Caco-2 (cell line): Measurements from ENCODE around the gene ACOX1. TPM values are rescaled to one million over a fixed set of nuclear protein-coding genes. Genes with fewer than 3 reads are reported as not detected.

Source experiments
- Bru-seq: library from RNA; stranded (reverse); fragments of 400-500 nt; gene quantifications from one replicate; lab custom pipeline; 2021; lab: Mats Ljungman, UMichigan
- BruChase-seq, 2 experiments: library from RNA; stranded (reverse); fragments of 400-500 nt; gene quantifications; one replicate each; lab custom pipeline; 2021; lab: Mats Ljungman, UMichigan
- BruUV-seq: library from RNA; stranded (reverse); fragments of 400-500 nt; replicated peaks from 2 replicates; lab custom pipeline; 2021; lab: Mats Ljungman, UMichigan
- CTCF ChIA-PET: fragments of 300-600 bp; sonication (Branson Sonifier 250); formaldehyde crosslinking; loops from one replicate; lab custom pipeline; 2022; ENCODE audit warnings: antibody characterized with exemption; lab: Charles Lee
- POLR2A ChIA-PET: fragments of 300-600 bp; sonication (Branson Sonifier 250); formaldehyde crosslinking; loops from one replicate; lab custom pipeline; 2022; ENCODE audit warnings: antibody characterized with exemption; lab: Charles Lee
- DNase-seq, 2 experiments: peaks; one replicate each; pipeline versions ENCODE4 v3.0.0 to v3.0.0-alpha.2; 2020 to 2022
- H3K27me3 ChIP-seq: replicated peaks from 2 replicates; pipeline ENCODE4 v1.6.0; 2011; ENCODE audit warnings: low read length; ENCODE audit not compliant: control insufficient read depth, insufficient read depth
- H3K36me3 ChIP-seq: 2 replicates; pipeline ENCODE4 v1.5.1; 2011; ENCODE audit warnings: low read length; ENCODE audit not compliant: control insufficient read depth, insufficient read depth
- H3K4me1 ChIP-seq: fragments of 250-450 bp; sonication (Bioruptor Pico); 2 replicates; pipeline ENCODE4 v1.5.1; 2020; ENCODE audit warnings: mild to moderate bottlenecking
- H3K4me3 ChIP-seq: 2 replicates; pipeline ENCODE4 v1.5.1; 2011; ENCODE audit warnings: low read depth, mild to moderate bottlenecking, control low read depth, low read length
- H3K9me3 ChIP-seq: fragments of 250-450 bp; sonication (Bioruptor Pico); 2 replicates; pipeline ENCODE4 v1.5.1; 2020; ENCODE audit warnings: mild to moderate bottlenecking, moderate library complexity
- H3K27ac Mint-ChIP-seq: one replicate; pipeline ENCODE4 v1.8.0; 2022; ENCODE audit warnings: mixed read lengths; ENCODE audit not compliant: unreplicated experiment
- H3K27me3 Mint-ChIP-seq: one replicate; pipeline ENCODE4 v1.8.0; 2022; ENCODE audit warnings: mixed read lengths; ENCODE audit not compliant: insufficient read depth, unreplicated experiment
- H3K36me3 Mint-ChIP-seq: one replicate; pipeline ENCODE4 v1.8.0; 2022; ENCODE audit warnings: mild to moderate bottlenecking, mixed read lengths; ENCODE audit not compliant: insufficient read depth, unreplicated experiment
- H3K4me1 Mint-ChIP-seq: one replicate; pipeline ENCODE4 v1.8.0; 2022; ENCODE audit warnings: low read depth, mixed read lengths; ENCODE audit not compliant: unreplicated experiment
- H3K4me3 Mint-ChIP-seq: one replicate; pipeline ENCODE4 v1.8.0; 2022; ENCODE audit warnings: mild to moderate bottlenecking, moderate library complexity, mixed read lengths; ENCODE audit not compliant: unreplicated experiment
- H3K9me3 Mint-ChIP-seq: one replicate; pipeline ENCODE4 v1.8.0; 2022; ENCODE audit warnings: mixed read lengths; ENCODE audit not compliant: unreplicated experiment
- intact Hi-C: fragments of 100-400 bp; cut with micrococcal nuclease; formaldehyde crosslinking; loops from one replicate; pipeline ENCODE4 v1.10.0; 2022; ENCODE audit not compliant: unreplicated experiment
- long read RNA-seq: library from polyadenylated mRNA; stranded (forward); transcript quantifications from one replicate; pipeline ENCODE4 v2.0.0, GENCODE V29; 2022
- total RNA-seq: library from RNA; stranded (reverse); gene quantifications from 2 replicates; pipeline ENCODE4 v1.2.3, GENCODE V29; 2022
- TF ChIP-seq, protein P1 (sequence below), 2 experiments: fragments of 200-600 bp in 1 of 2; IDR thresholded peaks; 1 replicate in 1 of 2; 2 replicates in 1 of 2; pipeline versions ENCODE4 v1.5.1 to v1.8.0; 2011 to 2022; ENCODE audit warnings: antibody characterized with exemption in 1 of 2, control low read depth in 1 of 2, inconsistent platforms in 1 of 2, low read depth in 1 of 2, low read length in 1 of 2, mild to moderate bottlenecking in 1 of 2, moderate library complexity in 1 of 2; ENCODE audit not compliant: insufficient read depth in 1 of 2, severe bottlenecking in 1 of 2, unreplicated experiment in 1 of 2

ACOX1 gene
- total RNA-seq (43.7 and 48.3 TPM in 2 replicates), Bru-seq, nascent RNA (percentile 82 among the genes with signal in this experiment), BruChase-seq, experiment 1, labeled RNA remaining after a 2-hour chase (percentile 84 among the genes with signal in this experiment), BruChase-seq, experiment 2, labeled RNA remaining after a 6-hour chase (percentile 92 among the genes with signal in this experiment)
- long read RNA-seq, full-length matches to known transcripts: 50 of 63 reads
- long read RNA-seq, partial matches to known transcripts: 4 of 63 reads
- long read RNA-seq, other reads (novel, unspliced or antisense): 9 of 63 reads

DNA sequence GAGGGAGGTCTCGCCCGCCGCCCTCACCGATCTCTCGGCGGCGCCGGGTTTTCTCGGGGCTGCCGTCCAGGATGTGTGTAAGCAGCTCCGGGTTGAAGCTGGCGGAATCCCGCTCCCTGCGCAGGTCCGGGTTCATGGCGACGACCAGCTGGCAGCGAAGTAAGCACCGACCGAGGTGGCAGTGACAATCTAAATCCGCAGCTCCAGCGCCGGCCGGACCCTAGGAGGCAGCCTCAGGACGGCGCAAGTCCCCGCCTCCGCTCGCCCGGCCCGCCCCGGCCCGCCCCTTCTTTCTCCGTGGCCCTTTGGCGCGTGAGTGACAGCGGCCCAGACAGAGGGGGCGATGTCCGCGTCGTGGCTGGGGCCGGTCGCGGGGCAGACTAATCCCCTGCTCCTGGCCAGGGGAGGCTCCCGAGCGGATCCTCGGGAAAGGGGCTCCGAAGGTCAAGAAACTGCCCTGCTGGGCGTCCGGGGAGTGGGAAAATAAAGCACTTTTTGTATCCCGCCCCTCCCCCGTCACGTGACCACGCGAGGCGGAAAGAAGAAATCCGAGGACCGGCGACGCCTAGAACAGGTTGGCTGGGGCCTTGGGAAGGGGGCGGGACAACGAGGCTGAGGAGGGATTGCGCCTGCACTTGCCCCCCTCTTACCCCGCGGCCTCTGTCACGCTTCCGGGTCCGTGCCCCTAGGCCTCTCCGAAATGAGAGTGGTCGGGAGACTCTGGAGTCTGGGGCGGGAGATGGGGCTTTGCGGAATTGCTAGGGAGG is at the start of gene ACOX1, which contains the start of gene TEN1:
Gene ACOX1, minus strand, starts transcription at position 229 of the 767 bp plus-strand sequence. Its CDS starts 93 bp downstream, at position 136.
Gene TEN1, plus strand, starts transcription at position 303 of the 767 bp plus-strand sequence. CDS start 6,953 bp downstream, outside the sequence.
- Histone ChIP-seq H3K9me3 (no peaks in the 10 kb centered on the region), H3K4me3 (peak within 1 kb of the TSS; percentile 88), H3K36me3 (no peaks in the 10 kb centered on the region), H3K4me1 (peaks cover 59% of the 10 kb centered on the region), H3K27me3 (no peaks in the 10 kb centered on the region)
- Mint-ChIP-seq H3K4me3 (peak within 1 kb of the TSS; percentile 97), H3K36me3 (peaks cover 42% of the 10 kb centered on the region), H3K9me3 (no peaks in the 10 kb centered on the region), H3K27ac (peak within 1 kb of the TSS; percentile 100), H3K27me3 (no peaks in the 10 kb centered on the region), H3K4me1 (peaks cover 49% of the 10 kb centered on the region)
- intact Hi-C loops: loop anchor here (1.0 to 10.0 kb wide), 4 partner anchors 9 to 194 kb away; partner anchors contain the start of gene UNK
- CTCF ChIA-PET: interaction anchor here (0.6 to 2.0 kb wide), 7 partner anchors 18 to 473 kb away, joined by 3 to 12 read pairs (median 4); partner anchors contain the start of gene CDK3
- peak; percentile 99 for DNase-seq
- POLR2A ChIA-PET: interaction anchor here (0.6 to 1.9 kb wide), 4 partner anchors 9 to 246 kb away, joined by 3 to 10 read pairs (median 4); partner anchors contain the start of gene FBF1
- TF ChIP-seq, protein P1, sequence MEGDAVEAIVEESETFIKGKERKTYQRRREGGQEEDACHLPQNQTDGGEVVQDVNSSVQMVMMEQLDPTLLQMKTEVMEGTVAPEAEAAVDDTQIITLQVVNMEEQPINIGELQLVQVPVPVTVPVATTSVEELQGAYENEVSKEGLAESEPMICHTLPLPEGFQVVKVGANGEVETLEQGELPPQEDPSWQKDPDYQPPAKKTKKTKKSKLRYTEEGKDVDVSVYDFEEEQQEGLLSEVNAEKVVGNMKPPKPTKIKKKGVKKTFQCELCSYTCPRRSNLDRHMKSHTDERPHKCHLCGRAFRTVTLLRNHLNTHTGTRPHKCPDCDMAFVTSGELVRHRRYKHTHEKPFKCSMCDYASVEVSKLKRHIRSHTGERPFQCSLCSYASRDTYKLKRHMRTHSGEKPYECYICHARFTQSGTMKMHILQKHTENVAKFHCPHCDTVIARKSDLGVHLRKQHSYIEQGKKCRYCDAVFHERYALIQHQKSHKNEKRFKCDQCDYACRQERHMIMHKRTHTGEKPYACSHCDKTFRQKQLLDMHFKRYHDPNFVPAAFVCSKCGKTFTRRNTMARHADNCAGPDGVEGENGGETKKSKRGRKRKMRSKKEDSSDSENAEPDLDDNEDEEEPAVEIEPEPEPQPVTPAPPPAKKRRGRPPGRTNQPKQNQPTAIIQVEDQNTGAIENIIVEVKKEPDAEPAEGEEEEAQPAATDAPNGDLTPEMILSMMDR (IDR thresholded peaks at IDR 0.05; ENCODE audit: insufficient read depth in 1 of 2, low read depth in 1 of 2, low read length in 1 of 2, severe bottlenecking in 1 of 2, unreplicated experiment in 1 of 2): peak; percentile 24 to 30
- BruUV-seq: no TSS peak

DNA sequence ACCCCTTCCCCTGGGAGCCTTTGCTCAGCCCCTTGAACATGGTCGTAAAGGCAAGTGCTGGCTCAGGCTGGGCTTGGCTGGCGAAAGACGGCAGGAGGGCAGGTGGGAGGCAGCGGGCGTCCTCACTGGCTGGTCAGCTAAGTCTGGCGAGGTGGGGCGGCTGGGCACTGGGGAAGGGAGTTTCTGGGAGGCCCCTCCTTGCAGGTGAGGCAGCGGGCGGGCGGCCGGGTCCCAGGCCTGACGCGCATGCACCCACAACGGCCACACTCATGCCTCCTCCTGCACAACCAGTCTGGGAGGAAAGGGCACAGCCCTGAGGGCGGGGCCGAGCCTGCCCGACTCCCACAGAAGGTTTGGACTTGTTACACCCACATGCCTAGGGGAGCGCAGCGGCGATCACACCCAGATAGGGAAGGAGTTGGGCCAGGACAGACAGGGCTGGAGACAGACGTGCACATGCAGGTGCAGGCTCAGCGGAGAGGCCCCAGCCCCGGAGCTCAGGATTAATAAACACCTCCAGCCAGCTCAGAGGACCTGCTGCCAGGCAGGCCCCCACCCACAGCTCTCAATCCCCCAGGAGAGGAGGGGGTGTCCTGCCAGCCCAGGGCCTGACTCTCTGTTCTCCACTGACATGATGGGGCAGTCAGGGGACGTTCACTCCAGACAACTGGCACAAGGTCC is 48.3 kb upstream of the ACOX1 start, which contains the start of gene EVPL:
Gene EVPL, minus strand, starts transcription at position 148 of the 681 bp plus-strand sequence. Its CDS starts 108 bp downstream, at position 40.
- Histone ChIP-seq H3K27me3 (no peaks in the 10 kb centered on the region), H3K9me3 (no peaks in the 10 kb centered on the region; the same call in 1 of the 2 replicates), H3K4me3 (no peak within 1 kb of the TSS), H3K4me1 (peaks cover 11% of the 10 kb centered on the region), H3K36me3 (no peaks in the 10 kb centered on the region)
- POLR2A ChIA-PET: no interaction called here
- H3K27ac Mint-ChIP-seq: peak within 1 kb of the TSS; percentile 50
- peaks cover 8% of the 10 kb centered on the region for H3K36me3 Mint-ChIP-seq
- intact Hi-C loops: no loop called here
- no peaks in the 10 kb centered on the region for H3K27me3 Mint-ChIP-seq
- no peaks in the 10 kb centered on the region for H3K9me3 Mint-ChIP-seq
- H3K4me1 Mint-ChIP-seq: peaks cover 10% of the 10 kb centered on the region
- TF ChIP-seq, protein P1 (IDR thresholded peaks at IDR 0.05; ENCODE audit: insufficient read depth in 1 of 2, low read depth in 1 of 2, low read length in 1 of 2, severe bottlenecking in 1 of 2, unreplicated experiment in 1 of 2): no peak
- CTCF ChIA-PET: interaction anchor here (0.6 to 1.0 kb wide), 2 partner anchors 13 to 343 kb away, joined by 3 read pairs; no protein-coding TSS in a partner anchor
- no TSS peak for BruUV-seq
- H3K4me3 Mint-ChIP-seq: no peak within 1 kb of the TSS
- peak in 1 of 2 experiments; percentile 57 for DNase-seq
